Heart left ventricle (tissue), 13 donors: Measurements from ENCODE around the gene DCAF6.

Experiments used
- POLR2A ChIP-seq, 2 donors: fragments of 450-650 bp; IDR thresholded peaks; one replicate each; pipeline ENCODE4 v1.6.1; 2017; ENCODE audit warnings: antibody characterized with exemption in 2 of 2, mild to moderate bottlenecking in 2 of 2, moderate library complexity in 2 of 2
- TF ChIP-seq, protein P1 (sequence below), 12 donors: fragments of 200-600 bp; sonication (generic) in 4 of 12; IDR thresholded peaks; one replicate each; pipeline versions ENCODE4 v1.5.0 to v1.8.0; 2018 to 2022; ENCODE audit warnings: antibody characterized with exemption in 12 of 12, mild to moderate bottlenecking in 5 of 12
- donor health status: ischemic (EF 13 %, LVEDD 7.1; RV severe dilation, severe dysfunction).
- donor health status: DM: no; HTN: yes; CAD: no.
- donor health status: DM: no; HTN: no; CAD: no.
- donor health status: ischemic (EF 25% LVEDD 6.9; RV normal size, moderate dysfunction).
- donor health status: ischemic (EF 25% LVEDD 5.7; RV mildly dilated, moderate dysfunction).
- donor health status: ischemic (EF 35%, LVEDD 5.7; RV mildly dilated, moderate dysfunction).
- donor health status: nonischemic (EF 11% LVEDD 7.7; RV severe dilation, severe dysfunction).
- donor health status: DM: yes; HTN: yes; CAD: no.
- donor health status: PGD.
- donor health status: ischemic (EF 29% LVEDD 5.4; RV normal size, mild dysfunction).
- donor health status: nonischemic (EF 23%, LVEDD 6.1; RV moderate dilation, normal function).

GRCh38 chr1:167947733-167948132 lies 11.2 kb downstream of the DCAF6 start:
- TF ChIP-seq POLR2A (IDR thresholded peaks at IDR 0.05): no peak
- TF ChIP-seq, protein P1, sequence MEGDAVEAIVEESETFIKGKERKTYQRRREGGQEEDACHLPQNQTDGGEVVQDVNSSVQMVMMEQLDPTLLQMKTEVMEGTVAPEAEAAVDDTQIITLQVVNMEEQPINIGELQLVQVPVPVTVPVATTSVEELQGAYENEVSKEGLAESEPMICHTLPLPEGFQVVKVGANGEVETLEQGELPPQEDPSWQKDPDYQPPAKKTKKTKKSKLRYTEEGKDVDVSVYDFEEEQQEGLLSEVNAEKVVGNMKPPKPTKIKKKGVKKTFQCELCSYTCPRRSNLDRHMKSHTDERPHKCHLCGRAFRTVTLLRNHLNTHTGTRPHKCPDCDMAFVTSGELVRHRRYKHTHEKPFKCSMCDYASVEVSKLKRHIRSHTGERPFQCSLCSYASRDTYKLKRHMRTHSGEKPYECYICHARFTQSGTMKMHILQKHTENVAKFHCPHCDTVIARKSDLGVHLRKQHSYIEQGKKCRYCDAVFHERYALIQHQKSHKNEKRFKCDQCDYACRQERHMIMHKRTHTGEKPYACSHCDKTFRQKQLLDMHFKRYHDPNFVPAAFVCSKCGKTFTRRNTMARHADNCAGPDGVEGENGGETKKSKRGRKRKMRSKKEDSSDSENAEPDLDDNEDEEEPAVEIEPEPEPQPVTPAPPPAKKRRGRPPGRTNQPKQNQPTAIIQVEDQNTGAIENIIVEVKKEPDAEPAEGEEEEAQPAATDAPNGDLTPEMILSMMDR (IDR thresholded peaks at IDR 0.05): no peak
